RCC 7860 (cell line): Measurements from ENCODE around the gene CXCL16.
A peak's percentile ranks its signal among the peaks of the same experiment; 100 is the strongest.
"Not testable (repeated sequence)": the region's sequence is repeated elsewhere in the genome, so short reads cannot be mapped to it uniquely, and the experiment has no call there.

Experiments used
- DNase-seq: peaks from one replicate; pipeline ENCODE4 v3.0.0-alpha.2; 2015; ENCODE audit warnings: low spot score
- FAIRE-seq: peaks from 2 replicates; lab custom pipeline; 2012; peaks lifted over from hg19 to GRCh38; lab: Jason Lieb, UNC

CXCL16 gene

GRCh38 chr17:4721203-4722135 lies 18.3 kb downstream of the CXCL16 start:
- DNase-seq = peak; percentile 88
- peak; percentile 84 for FAIRE-seq

GRCh38 chr17:4720787-4721186 lies 18.9 kb downstream of the CXCL16 start:
- DNase-seq (no peak), FAIRE-seq (no peak)

GRCh38 chr17:4719684-4720221 lies 20.0 kb downstream of the CXCL16 start:
- DNase-seq = no peak
- no peak for FAIRE-seq

- FAIRE-seq = no peak
Observed at GRCh38 chr17:4719146-4719545, 20.6 kb downstream of the CXCL16 start.

GRCh38 chr17:4718276-4718675 lies 21.5 kb downstream of the CXCL16 start:
- no peak for DNase-seq
- no peak for FAIRE-seq

More at GRCh38 chr17:4719146-4719545, 20.6 kb downstream of the CXCL16 start:
- no peak for DNase-seq

- FAIRE-seq (no peak), DNase-seq (no peak)
Observed at GRCh38 chr17:4717791-4718190, 21.9 kb downstream of the CXCL16 start.

- DNase-seq = no peak
- FAIRE-seq = no peak
Observed at GRCh38 chr17:4716081-4716480, 23.6 kb downstream of the CXCL16 start.

GRCh38 chr17:4715063-4715744 lies 24.5 kb downstream of the CXCL16 start:
- FAIRE-seq = no peak

GRCh38 chr17:4714340-4715062 lies 25.2 kb downstream of the CXCL16 start:
- DNase-seq, FAIRE-seq: not testable (repeated sequence)

More at GRCh38 chr17:4715063-4715744, 24.5 kb downstream of the CXCL16 start:
- DNase-seq = no peak

GRCh38 chr17:4712526-4712925 lies 27.2 kb downstream of the CXCL16 start:
- no peak for FAIRE-seq
- DNase-seq = no peak

- FAIRE-seq (no peak), DNase-seq (no peak)
Observed at GRCh38 chr17:4711661-4712181, 28.0 kb downstream of the CXCL16 start.

- no peak for DNase-seq
- no peak for FAIRE-seq
Observed at GRCh38 chr17:4710693-4711634, 28.8 kb downstream of the CXCL16 start.

- FAIRE-seq = peak; percentile 27
- DNase-seq = peak; percentile 86
Observed at GRCh38 chr17:4709794-4710692, 29.7 kb downstream of the CXCL16 start, which contains the start of gene ARRB2. Gene ARRB2, plus strand, starts transcription at chr17:4710632. Its CDS starts 90 bp downstream, at chr17:4710722.

- DNase-seq = no peak
- no peak for FAIRE-seq
Observed at GRCh38 chr17:4708436-4708835, 31.3 kb downstream of the CXCL16 start.

GRCh38 chr17:4706121-4706520 lies 33.6 kb downstream of the CXCL16 start:
- peak; percentile 61 for FAIRE-seq
- peak; percentile 53 for DNase-seq

GRCh38 chr17:4704991-4705390 lies 34.7 kb downstream of the CXCL16 start:
- no peak for FAIRE-seq
- no peak for DNase-seq

GRCh38 chr17:4704574-4704907 lies 35.2 kb downstream of the CXCL16 start:
- FAIRE-seq, DNase-seq: not testable (repeated sequence)

GRCh38 chr17:4703330-4703691 lies 36.4 kb downstream of the CXCL16 start:
- DNase-seq (no peak), FAIRE-seq (no peak)

GRCh38 chr17:4701116-4701515 lies 38.6 kb downstream of the CXCL16 start:
- FAIRE-seq (no peak), DNase-seq (no peak)
